Parathyroid adenoma (tissue), 2 donors: Measurements from ENCODE around the gene ENAH.

ENCODE experiments used
- H2AFZ ChIP-seq: fragments of 300-600 bp; sonication (generic); one replicate; pipeline ENCODE4 v1.7.0; 2017; ENCODE audit warnings: antibody characterized with exemption, mild to moderate bottlenecking
- H3K27ac ChIP-seq: fragments of 300-600 bp; sonication (generic); one replicate; pipeline ENCODE4 v1.7.0; 2017
- H3K27me3 ChIP-seq: fragments of 300-600 bp; sonication (generic); one replicate; pipeline ENCODE4 v1.7.0; 2017; ENCODE audit warnings: low read length; ENCODE audit not compliant: control insufficient read depth, insufficient read depth
- H3K36me3 ChIP-seq: fragments of 300-600 bp; sonication (generic); one replicate; pipeline ENCODE4 v1.7.0; 2017; ENCODE audit warnings: low read length; ENCODE audit not compliant: control insufficient read depth, insufficient read depth
- H3K4me1 ChIP-seq: fragments of 300-600 bp; sonication (generic); one replicate; pipeline ENCODE4 v1.7.0; 2017; ENCODE audit warnings: control low read depth
- H3K4me2 ChIP-seq: fragments of 300-600 bp; sonication (generic); one replicate; pipeline ENCODE4 v1.7.0; 2017; ENCODE audit warnings: low read length
- H3K4me3 ChIP-seq: fragments of 300-600 bp; sonication (generic); one replicate; pipeline ENCODE4 v1.7.0; 2017; ENCODE audit warnings: low read depth, low read length
- H3K79me2 ChIP-seq: fragments of 300-600 bp; sonication (generic); one replicate; pipeline ENCODE4 v1.7.0; 2017; ENCODE audit warnings: control low read depth
- H3K9ac ChIP-seq: fragments of 300-600 bp; sonication (generic); one replicate; pipeline ENCODE4 v1.7.0; 2017; ENCODE audit warnings: mild to moderate bottlenecking
- H3K9me3 ChIP-seq: fragments of 300-600 bp; sonication (generic); one replicate; pipeline ENCODE4 v1.7.0; 2017; ENCODE audit warnings: low read length; ENCODE audit not compliant: control insufficient read depth
- CTCF ChIP-seq: fragments of 300-600 bp; sonication (generic); IDR thresholded peaks from one replicate; pipeline ENCODE4 v1.7.0; 2017; ENCODE audit warnings: antibody characterized with exemption, mild to moderate bottlenecking
- donor health status: primary hyperparathyroidism.

Gene ENAH

DNA sequence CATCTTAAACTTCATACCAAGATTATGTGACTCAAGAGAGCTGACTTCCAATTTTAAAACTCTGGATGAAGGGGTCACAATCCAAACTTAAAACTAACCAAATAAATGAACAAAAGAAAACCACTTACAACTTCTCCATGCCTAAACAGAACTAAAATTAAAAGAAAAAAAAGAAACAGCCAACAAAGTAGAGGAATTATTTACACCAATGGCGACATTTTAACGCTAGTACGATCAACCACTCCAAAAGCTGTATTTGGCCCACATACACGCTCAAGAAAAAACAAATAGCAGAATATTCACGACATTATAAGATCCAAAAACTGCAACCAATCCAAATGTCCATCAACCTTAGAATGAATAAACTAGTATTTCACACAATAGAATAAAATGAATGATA is 42.4 kb downstream of the ENAH start:
- no peaks in the 10 kb centered on the region for H3K27me3 ChIP-seq
- H3K4me3 ChIP-seq = no peak overlapping the region
- H3K9me3 ChIP-seq = no peaks in the 10 kb centered on the region
- TF ChIP-seq CTCF = no peak
- no peak overlapping the region for H2AFZ ChIP-seq
- H3K4me2 ChIP-seq = no peak overlapping the region
- no peaks in the 10 kb centered on the region for H3K36me3 ChIP-seq
- peaks cover 2% of the 10 kb centered on the region for H3K79me2 ChIP-seq
- H3K4me1 ChIP-seq = peaks cover 4% of the 10 kb centered on the region
- H3K27ac ChIP-seq = no peak overlapping the region
- no peak overlapping the region for H3K9ac ChIP-seq

- Histone ChIP-seq H3K79me2 (peaks cover 2% of the 10 kb centered on the region), H3K27ac (no peak overlapping the region), H3K27me3 (no peaks in the 10 kb centered on the region), H3K9ac (no peak overlapping the region), H3K36me3 (no peaks in the 10 kb centered on the region), H3K4me1 (peaks cover 4% of the 10 kb centered on the region), H3K4me3 (no peak overlapping the region), H2AFZ (no peak overlapping the region), H3K9me3 (no peaks in the 10 kb centered on the region), H3K4me2 (no peak overlapping the region)
- no peak for TF ChIP-seq CTCF
Observed at GRCh38 chr1:225608014-225608796, 44.7 kb downstream of the ENAH start.

- Histone ChIP-seq H3K79me2 (peaks cover 2% of the 10 kb centered on the region), H3K27me3 (no peaks in the 10 kb centered on the region), H3K36me3 (no peaks in the 10 kb centered on the region), H3K4me3 (no peak overlapping the region), H2AFZ (no peak overlapping the region), H3K4me1 (peaks cover 3% of the 10 kb centered on the region), H3K9me3 (no peaks in the 10 kb centered on the region), H3K9ac (no peak overlapping the region), H3K4me2 (no peak overlapping the region), H3K27ac (no peak overlapping the region)
- no peak for TF ChIP-seq CTCF
Observed at GRCh38 chr1:225607355-225607754, 45.6 kb downstream of the ENAH start.

- Histone ChIP-seq H3K9ac (no peak overlapping the region), H3K4me2 (no peak overlapping the region), H2AFZ (no peak overlapping the region), H3K27ac (no peak overlapping the region), H3K4me3 (no peak overlapping the region), H3K36me3 (no peaks in the 10 kb centered on the region), H3K4me1 (no peaks in the 10 kb centered on the region), H3K27me3 (no peaks in the 10 kb centered on the region), H3K79me2 (peaks cover 9% of the 10 kb centered on the region), H3K9me3 (no peaks in the 10 kb centered on the region)
- no peak for TF ChIP-seq CTCF
Observed at GRCh38 chr1:225603538-225604354, 49.2 kb downstream of the ENAH start.
